ENCODE results near the gene NECTIN1. TPM values are rescaled to one million over a fixed set of nuclear protein-coding genes. Genes with fewer than 3 reads are reported as not detected.

The NECTIN1 gene
- total and polyA plus RNA-seq, 2 of the 13 experiments (the other 11 are each of a cell fraction or from before 2014, with no cell fraction given) = 3.9 to 7.3 TPM

DNA sequence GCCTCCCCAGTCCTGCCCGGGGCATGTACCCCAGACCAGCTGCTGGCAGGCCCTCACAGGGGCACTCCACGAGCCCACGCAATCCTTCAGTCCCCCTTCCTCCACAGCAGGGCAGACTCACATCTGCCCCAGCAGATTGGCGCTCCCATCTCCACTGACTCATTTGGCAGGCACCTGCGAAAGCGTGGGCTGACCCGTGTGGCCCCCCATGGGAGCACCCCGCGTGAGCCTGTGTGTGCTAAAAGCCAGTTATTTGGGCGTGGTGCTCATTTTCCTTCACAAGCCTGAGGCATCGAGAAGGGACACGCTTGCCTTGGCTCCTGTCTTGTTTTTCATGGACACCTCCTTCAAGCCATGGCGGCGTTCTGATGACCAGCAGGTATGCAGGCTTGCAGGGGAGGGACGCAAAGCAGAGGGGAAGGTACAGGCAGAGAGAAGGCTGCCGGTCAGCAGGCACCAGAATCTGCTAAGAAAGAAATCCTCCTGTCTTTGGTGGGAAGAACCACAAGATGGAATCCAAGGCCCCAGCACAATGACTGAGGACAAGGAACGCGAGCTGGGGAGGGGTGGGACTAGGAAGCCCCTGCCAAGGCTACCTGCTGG lies 8.6 kb downstream of the NECTIN1 start:
- H3K27ac ChIP-seq (ENCODE audit: extremely low read length, insufficient read depth, low read length) = no peak overlapping the region
- H3K36me3 ChIP-seq (replicated peaks in 1 of 2; ENCODE audit: control insufficient read depth in 1 of 2, insufficient read depth in 2 of 2, low read length in 2 of 2) = no peaks in the 10 kb centered on the region; a peak in 1 of 5 replicates
- WGBS (ENCODE audit: low lambda C conversion rate) = 99% methylated on average over 15 of the region's 18 CpGs
- no peak overlapping the region for H2AFZ ChIP-seq (ENCODE audit: low read length)
- FAIRE-seq (no peak), DNase-seq (ENCODE audit: low spot score) (no peak), ATAC-seq (no peak)
- H3K79me2 ChIP-seq (ENCODE audit: insufficient read depth, low read length) = no peaks in the 10 kb centered on the region
- H3K9ac ChIP-seq (ENCODE audit: insufficient read depth, low read depth, low read length) = no peak overlapping the region
- H3K4me1 ChIP-seq (ENCODE audit: insufficient read depth, low read length) = peaks cover 51% of the 10 kb centered on the region
- no TSS peak for BruUV-seq (replicated peaks)
- no peak for TF ChIP-seq ZNF878 (CRISPR knock-in tag; IDR thresholded peaks at IDR 0.05)
- TF ChIP-seq SAP130 (CRISPR knock-in tag; IDR thresholded peaks at IDR 0.05; ENCODE audit: low read depth) = no peak
- no peak for TF ChIP-seq TGIF2 (CRISPR knock-in tag; IDR thresholded peaks at IDR 0.05)
- no peak for TF ChIP-seq SMARCC2 (IDR thresholded peaks at IDR 0.05)
- TF ChIP-seq AGO1 (IDR thresholded peaks at IDR 0.05; ENCODE audit: low read depth, low read length, poor library complexity, severe bottlenecking) = no peak
- no peak for TF ChIP-seq KMT2A (CRISPR knock-in tag; IDR thresholded peaks at IDR 0.05)
- no peak for TF ChIP-seq ZNF160 (CRISPR knock-in tag; IDR thresholded peaks at IDR 0.05)
- in situ Hi-C loops (cut with HindIII; ENCODE audit: extremely low pct_ligation_motif_present, low pct_unique_long_range_greater_than_20kb) = no loop called here
- H3K27me3 ChIP-seq (ENCODE audit: control insufficient read depth in 1 of 2, insufficient read depth in 2 of 2, low read length in 2 of 2) = no peaks in the 10 kb centered on the region
- no peaks in the 10 kb centered on the region for H4K20me1 ChIP-seq (ENCODE audit: insufficient read depth, low read length)
- POLR2A ChIA-PET = interaction anchor here (1.0 to 1.1 kb wide), 2 partner anchors 9 to 57 kb away, joined by 3 read pairs; partner anchors contain the start of gene NECTIN1
- no peak overlapping the region for H3K4me3 ChIP-seq (replicated peaks in 1 of 3; ENCODE audit: insufficient read depth in 1 of 3, low read depth in 2 of 3, low read length in 3 of 3)
- no peaks in the 10 kb centered on the region for H3K9me3 ChIP-seq (ENCODE audit: low read length)
- CTCF ChIA-PET (ENCODE audit: low intra/inter-chr PET ratio, low total read pairs) = no interaction called here
- intact Hi-C loops (cut with micrococcal nuclease; ENCODE audit: unreplicated experiment) = no loop called here
- no peak overlapping the region for H3K4me2 ChIP-seq (ENCODE audit: low read depth, low read length)

DNA sequence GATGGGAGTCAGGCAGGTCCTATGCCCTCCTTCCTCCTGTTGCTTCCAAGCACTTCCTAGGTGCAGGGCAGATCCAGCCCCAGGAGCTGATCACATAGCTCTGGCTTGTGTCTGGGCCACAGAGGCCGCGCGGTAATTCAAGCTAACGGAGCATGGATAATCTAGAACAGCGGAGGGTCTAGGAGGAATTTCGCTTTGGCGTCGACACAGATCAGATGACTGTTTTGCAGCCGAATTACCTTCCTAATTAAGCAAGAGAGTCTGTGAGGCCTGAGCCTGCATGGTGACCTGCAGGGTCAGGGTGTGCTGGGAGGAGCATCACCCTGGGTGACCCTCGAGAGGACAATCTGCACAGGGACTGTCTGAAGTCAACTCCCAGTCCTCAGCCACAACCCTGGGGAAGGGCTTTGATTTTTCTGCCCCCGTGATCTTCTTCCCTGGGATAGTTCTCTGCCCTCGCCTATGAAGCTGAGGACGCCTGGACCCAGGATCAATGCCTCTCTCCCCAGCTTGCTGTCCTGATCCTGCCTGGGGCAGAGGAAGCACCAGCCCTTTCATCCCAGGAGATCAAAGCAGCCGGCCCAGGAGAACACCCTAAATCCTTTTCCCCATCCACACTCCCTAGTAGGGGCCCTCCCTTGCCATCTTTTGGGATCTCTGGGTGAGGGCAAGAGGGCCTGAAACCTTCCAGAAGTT lies 11.0 kb downstream of the NECTIN1 start:
- H3K79me2 ChIP-seq (ENCODE audit: insufficient read depth, low read length) = no peaks in the 10 kb centered on the region
- no peaks in the 10 kb centered on the region for H3K9me3 ChIP-seq (ENCODE audit: low read length)
- no TSS peak for BruUV-seq (replicated peaks)
- WGBS (ENCODE audit: low lambda C conversion rate) = 27% methylated on average over 5 of the region's 14 CpGs
- no peaks in the 10 kb centered on the region for H4K20me1 ChIP-seq (ENCODE audit: insufficient read depth, low read length)
- H2AFZ ChIP-seq (ENCODE audit: low read length) = no peak overlapping the region
- ChIA-PET CTCF (ENCODE audit: low intra/inter-chr PET ratio, low total read pairs) (no interaction called here), POLR2A (interaction anchor here (0.9 to 1.8 kb wide), 3 partner anchors 9 to 19 kb away, joined by 3 to 8 read pairs (median 3); partner anchors contain the start of gene NECTIN1)
- no peak overlapping the region for H3K9ac ChIP-seq (ENCODE audit: insufficient read depth, low read depth, low read length)
- peak; percentile 44 for FAIRE-seq
- H3K36me3 ChIP-seq (replicated peaks in 1 of 2; ENCODE audit: control insufficient read depth in 1 of 2, insufficient read depth in 2 of 2, low read length in 2 of 2) = no peaks in the 10 kb centered on the region; a peak in 1 of 5 replicates
- peak overlapping the region in 1 of 3 experiments; percentile 41; a peak in 1 of 6 replicates for H3K4me3 ChIP-seq (replicated peaks in 1 of 3; ENCODE audit: insufficient read depth in 1 of 3, low read depth in 2 of 3, low read length in 3 of 3)
- H3K4me1 ChIP-seq (ENCODE audit: insufficient read depth, low read length) = peaks cover 66% of the 10 kb centered on the region
- intact Hi-C loops (cut with micrococcal nuclease; ENCODE audit: unreplicated experiment) (no loop called here), in situ Hi-C loops (cut with HindIII; ENCODE audit: extremely low pct_ligation_motif_present, low pct_unique_long_range_greater_than_20kb) (no loop called here)
- H3K27me3 ChIP-seq (ENCODE audit: control insufficient read depth in 1 of 2, insufficient read depth in 2 of 2, low read length in 2 of 2) = no peaks in the 10 kb centered on the region
- H3K4me2 ChIP-seq (ENCODE audit: low read depth, low read length) = peak overlapping the region; percentile 63
- H3K27ac ChIP-seq (ENCODE audit: extremely low read length, insufficient read depth, low read length) = peak overlapping the region; percentile 17
- peak; percentile 13 for DNase-seq (ENCODE audit: low spot score)
- peak; percentile 52 for ATAC-seq
- TF ChIP-seq, protein P1, sequence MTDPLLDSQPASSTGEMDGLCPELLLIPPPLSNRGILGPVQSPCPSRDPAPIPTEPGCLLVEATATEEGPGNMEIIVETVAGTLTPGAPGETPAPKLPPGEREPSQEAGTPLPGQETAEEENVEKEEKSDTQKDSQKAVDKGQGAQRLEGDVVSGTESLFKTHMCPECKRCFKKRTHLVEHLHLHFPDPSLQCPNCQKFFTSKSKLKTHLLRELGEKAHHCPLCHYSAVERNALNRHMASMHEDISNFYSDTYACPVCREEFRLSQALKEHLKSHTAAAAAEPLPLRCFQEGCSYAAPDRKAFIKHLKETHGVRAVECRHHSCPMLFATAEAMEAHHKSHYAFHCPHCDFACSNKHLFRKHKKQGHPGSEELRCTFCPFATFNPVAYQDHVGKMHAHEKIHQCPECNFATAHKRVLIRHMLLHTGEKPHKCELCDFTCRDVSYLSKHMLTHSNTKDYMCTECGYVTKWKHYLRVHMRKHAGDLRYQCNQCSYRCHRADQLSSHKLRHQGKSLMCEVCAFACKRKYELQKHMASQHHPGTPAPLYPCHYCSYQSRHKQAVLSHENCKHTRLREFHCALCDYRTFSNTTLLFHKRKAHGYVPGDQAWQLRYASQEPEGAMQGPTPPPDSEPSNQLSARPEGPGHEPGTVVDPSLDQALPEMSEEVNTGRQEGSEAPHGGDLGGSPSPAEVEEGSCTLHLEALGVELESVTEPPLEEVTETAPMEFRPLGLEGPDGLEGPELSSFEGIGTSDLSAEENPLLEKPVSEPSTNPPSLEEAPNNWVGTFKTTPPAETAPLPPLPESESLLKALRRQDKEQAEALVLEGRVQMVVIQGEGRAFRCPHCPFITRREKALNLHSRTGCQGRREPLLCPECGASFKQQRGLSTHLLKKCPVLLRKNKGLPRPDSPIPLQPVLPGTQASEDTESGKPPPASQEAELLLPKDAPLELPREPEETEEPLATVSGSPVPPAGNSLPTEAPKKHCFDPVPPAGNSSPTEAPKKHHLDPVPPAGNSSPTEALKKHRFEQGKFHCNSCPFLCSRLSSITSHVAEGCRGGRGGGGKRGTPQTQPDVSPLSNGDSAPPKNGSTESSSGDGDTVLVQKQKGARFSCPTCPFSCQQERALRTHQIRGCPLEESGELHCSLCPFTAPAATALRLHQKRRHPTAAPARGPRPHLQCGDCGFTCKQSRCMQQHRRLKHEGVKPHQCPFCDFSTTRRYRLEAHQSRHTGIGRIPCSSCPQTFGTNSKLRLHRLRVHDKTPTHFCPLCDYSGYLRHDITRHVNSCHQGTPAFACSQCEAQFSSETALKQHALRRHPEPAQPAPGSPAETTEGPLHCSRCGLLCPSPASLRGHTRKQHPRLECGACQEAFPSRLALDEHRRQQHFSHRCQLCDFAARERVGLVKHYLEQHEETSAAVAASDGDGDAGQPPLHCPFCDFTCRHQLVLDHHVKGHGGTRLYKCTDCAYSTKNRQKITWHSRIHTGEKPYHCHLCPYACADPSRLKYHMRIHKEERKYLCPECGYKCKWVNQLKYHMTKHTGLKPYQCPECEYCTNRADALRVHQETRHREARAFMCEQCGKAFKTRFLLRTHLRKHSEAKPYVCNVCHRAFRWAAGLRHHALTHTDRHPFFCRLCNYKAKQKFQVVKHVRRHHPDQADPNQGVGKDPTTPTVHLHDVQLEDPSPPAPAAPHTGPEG (CRISPR knock-in tag; IDR thresholded peaks at IDR 0.05) = 0 out of 2 replicates have a peak, but pooled peaks have one; percentile 28
- 0 out of 2 replicates have a peak, but pooled peaks have one; percentile 55 for TF ChIP-seq GFI1 (CRISPR knock-in tag; IDR thresholded peaks at IDR 0.05; ENCODE audit: borderline replicate concordance)
- TF ChIP-seq, protein P2, sequence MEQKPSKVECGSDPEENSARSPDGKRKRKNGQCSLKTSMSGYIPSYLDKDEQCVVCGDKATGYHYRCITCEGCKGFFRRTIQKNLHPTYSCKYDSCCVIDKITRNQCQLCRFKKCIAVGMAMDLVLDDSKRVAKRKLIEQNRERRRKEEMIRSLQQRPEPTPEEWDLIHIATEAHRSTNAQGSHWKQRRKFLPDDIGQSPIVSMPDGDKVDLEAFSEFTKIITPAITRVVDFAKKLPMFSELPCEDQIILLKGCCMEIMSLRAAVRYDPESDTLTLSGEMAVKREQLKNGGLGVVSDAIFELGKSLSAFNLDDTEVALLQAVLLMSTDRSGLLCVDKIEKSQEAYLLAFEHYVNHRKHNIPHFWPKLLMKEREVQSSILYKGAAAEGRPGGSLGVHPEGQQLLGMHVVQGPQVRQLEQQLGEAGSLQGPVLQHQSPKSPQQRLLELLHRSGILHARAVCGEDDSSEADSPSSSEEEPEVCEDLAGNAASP (CRISPR knock-in tag; IDR thresholded peaks at IDR 0.05; ENCODE audit: borderline replicate concordance) = peak; percentile 60; the same call in 1 of the 2 replicates

Measured in HepG2 (cell line).